SIG-M5 treated with dmso at 0.1 percent for 504 hours (cell line): Measurements from ENCODE around the gene NRP1.

Experiments used
- DNase-seq: peaks from one replicate; lab custom pipeline; 2025; ENCODE audit not compliant: unreplicated experiment; lab: John Stamatoyannopoulos, UW

Gene NRP1

GRCh38 chr10:33192190-33192589, 142.3 kb downstream of the NRP1 start:
- no peak for DNase-seq

GRCh38 chr10:33190406-33190805, 144.1 kb downstream of the NRP1 start:
- DNase-seq = no peak

GRCh38 chr10:33189808-33190207, 144.7 kb downstream of the NRP1 start:
- DNase-seq = no peak

DNA sequence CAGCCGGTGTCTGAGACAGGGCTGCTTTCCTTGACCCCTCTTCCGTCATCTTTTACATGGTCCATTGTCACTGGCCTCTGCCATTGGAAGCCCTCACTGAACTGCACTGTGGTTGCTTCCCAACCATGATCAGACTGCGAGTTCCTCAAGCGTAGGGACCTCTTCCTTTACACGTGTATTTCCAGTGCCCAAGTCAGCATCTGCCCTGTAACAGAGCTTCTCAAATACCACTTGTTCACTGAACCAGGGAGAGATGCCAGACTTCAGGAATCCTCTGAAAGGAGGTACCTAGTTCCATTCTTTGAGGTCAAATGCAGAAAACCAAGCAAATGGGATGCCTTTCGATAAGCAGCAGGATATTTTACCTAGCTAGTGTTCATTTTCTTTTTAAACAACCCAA, 145.1 kb downstream of the NRP1 start:
- no peak for DNase-seq

DNA sequence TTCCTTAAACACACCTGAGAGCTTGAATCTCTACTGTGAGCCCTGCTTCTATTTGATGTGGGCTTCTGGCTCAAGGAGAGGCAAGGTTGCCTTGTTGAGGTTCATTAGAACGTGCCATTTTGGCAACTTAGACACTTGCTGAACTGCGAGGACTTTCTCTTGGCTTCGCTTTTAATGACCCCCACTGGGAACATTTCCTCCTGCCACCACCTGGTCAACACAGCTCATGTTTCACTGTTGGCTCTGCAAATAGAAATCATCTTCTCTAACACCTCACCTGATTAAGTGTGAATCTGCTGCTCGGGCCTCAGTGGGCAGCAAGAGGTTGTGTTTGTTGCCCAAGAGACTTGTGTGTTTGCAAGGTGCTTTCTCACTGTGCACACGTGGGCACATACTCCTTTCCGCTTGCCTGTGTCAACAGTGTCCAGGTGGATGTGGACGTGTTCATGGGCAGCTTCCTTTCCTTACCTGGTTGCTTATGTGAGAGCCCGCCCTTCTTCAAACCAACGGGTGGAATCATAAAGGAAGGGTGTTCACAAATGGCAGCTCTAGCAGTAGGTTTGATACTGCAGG, 147.0 kb downstream of the NRP1 start:
- no peak for DNase-seq

DNA sequence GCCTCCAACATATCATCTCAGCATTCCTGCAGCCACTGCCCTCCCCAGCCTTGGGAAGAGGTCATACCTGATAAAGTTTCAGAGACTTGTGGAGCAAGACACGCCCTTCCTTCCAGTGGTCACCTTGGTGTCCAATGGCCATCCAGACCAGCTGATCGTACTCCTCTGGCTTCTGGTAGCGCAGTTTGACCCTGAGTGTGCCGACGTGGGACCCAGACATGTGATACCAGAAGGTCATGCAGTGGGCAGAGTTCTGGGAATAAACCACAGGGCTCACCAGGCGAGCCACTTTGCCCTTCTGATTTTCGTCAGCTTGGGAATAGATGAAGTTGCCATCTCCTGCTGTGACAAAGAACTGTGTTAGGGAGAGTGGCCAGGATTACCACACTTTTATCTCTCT, 148.3 kb downstream of the NRP1 start:
- DNase-seq = no peak

GRCh38 chr10:33183655-33184054, 150.8 kb downstream of the NRP1 start:
- DNase-seq = no peak

- DNase-seq = no peak
These were observed 153.5 kb downstream of the NRP1 start for GRCh38 chr10:33180921-33181320.

DNA sequence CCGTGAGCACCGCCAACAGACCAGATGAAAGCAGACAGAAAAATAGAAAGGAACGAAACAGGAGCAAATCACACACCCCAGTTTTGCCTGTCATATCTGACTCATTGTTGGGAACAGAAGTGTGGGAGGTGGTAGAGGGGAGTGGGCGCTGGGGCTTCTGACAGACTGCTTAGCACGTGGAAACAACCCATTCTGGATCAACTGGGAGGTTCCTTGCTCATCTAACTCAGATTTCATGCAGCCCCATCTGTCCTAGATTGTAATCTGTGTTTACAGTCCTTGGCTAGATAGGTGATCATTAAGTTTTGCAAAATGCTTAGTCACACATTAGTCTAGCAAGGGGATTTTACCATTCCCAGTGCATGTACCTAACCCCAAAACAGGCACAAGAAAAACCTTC, 154.1 kb downstream of the NRP1 start:
- no peak for DNase-seq

GRCh38 chr10:33179067-33179466, 155.4 kb downstream of the NRP1 start:
- no peak for DNase-seq

DNA sequence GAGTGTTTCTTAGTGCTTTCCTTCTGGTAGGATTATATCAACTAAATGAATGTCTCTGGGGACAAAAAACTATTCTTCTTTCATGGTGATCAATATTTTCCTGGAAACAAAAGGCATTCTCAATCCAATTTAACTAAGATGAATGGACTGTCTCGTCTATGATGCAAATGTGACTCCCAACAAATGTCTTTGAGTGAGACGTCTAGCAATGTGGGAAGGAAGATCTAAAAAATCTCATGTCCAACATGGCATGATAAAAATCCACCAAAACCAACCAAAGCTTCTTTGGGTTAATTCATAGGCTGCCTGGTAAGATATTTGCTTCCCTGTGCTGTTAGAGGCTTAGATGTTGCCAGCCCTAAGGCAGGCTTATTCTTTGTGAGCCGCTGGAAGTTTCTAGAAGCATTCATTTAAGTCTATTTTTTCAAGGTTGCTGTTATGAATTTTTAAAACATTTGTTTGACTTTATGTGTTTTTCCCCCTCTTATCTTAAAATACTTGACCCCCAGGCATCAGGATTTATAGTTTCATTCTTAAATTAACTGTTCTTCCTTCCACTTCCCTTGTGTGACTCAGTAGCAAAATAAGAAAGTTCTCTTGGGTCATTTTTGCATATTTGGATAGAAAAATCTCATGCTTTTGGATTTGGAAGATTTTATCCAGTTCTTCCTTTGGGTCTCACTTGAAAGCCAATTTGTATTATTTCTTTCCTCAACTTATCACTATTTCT, 156.3 kb downstream of the NRP1 start:
- DNase-seq = no peak

- no peak for DNase-seq
These were observed 157.8 kb downstream of the NRP1 start for GRCh38 chr10:33176688-33177087.

DNA sequence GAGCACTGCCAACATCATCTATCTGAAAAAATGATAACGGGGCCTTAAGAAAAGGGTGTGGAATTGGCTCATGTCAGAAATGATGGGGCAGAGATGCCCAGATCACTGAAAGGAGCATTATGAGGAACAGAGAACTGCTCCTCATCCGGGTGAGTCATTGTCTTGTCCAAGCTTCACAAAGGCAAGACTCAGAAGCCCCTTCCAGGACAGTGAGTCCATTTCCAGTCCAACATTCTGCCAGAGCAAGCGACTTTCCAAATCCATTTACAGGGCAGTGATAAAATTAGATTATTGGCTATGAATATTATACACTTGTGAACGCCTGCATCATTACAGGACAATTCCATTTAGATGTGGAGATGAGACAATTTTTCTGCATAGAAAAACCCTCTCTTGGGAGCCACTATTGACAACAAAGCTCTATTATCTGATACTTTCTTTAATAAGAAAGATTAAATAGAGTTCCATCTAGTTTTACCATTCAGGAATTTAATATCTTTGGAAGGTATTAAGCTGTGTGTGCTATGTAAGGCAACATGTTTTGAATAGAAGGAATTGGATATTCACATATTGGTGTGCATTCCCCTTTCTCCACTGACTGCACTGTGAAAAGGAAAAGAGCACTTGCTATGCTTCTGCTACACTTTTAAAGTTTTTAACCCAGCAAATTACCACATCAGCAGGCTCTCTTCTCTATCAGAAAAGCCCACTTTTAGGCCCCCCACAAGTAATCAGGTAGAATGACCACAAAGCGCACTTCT, 159.6 kb downstream of the NRP1 start:
- DNase-seq = peak; percentile 4

DNA sequence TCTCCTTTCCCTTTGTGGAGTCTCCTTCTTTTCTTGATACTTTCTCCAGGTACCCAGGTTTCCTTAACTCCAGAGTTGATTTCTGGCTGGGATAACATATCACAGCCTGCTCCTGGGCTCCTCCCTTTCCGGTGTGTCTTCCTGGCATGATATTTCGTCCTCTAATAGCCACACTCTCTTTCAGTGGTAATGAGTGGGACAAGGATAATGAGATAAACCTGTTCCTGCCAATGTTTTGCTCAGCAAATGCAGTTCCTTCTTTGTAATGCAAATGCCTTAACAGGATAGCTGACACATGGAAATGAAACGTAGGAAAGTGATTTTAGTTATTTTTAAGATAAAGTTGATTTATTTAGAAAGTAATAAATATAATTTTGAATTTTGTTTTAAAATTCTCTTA, 168.6 kb downstream of the NRP1 start:
- DNase-seq = no peak

GRCh38 chr10:33164060-33164709, 170.3 kb downstream of the NRP1 start:
- DNase-seq = no peak

DNA sequence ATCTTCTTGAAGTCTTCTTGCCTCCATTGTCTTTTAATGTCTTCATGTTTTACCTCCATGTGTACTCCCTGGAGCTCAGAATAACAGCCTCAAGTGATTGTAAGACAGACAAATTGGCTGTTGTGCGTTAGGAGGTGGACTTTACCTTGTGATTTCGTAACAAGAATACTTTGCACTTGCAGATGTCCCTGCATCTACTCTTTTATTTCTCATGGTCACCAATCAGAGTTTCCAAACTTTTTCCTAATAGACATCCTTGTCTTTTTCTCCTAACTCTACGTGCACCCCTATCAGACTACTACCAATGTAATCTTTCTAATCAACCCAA, 172.3 kb downstream of the NRP1 start:
- DNase-seq = no peak

- DNase-seq = no peak
These were observed 172.8 kb downstream of the NRP1 start for GRCh38 chr10:33161550-33162247.

- no peak for DNase-seq
These were observed 174.3 kb downstream of the NRP1 start for GRCh38 chr10:33160151-33160550.

- DNase-seq = no peak
These were observed 177.4 kb downstream of the NRP1 start for GRCh38 chr10:33157103-33157502.

DNA sequence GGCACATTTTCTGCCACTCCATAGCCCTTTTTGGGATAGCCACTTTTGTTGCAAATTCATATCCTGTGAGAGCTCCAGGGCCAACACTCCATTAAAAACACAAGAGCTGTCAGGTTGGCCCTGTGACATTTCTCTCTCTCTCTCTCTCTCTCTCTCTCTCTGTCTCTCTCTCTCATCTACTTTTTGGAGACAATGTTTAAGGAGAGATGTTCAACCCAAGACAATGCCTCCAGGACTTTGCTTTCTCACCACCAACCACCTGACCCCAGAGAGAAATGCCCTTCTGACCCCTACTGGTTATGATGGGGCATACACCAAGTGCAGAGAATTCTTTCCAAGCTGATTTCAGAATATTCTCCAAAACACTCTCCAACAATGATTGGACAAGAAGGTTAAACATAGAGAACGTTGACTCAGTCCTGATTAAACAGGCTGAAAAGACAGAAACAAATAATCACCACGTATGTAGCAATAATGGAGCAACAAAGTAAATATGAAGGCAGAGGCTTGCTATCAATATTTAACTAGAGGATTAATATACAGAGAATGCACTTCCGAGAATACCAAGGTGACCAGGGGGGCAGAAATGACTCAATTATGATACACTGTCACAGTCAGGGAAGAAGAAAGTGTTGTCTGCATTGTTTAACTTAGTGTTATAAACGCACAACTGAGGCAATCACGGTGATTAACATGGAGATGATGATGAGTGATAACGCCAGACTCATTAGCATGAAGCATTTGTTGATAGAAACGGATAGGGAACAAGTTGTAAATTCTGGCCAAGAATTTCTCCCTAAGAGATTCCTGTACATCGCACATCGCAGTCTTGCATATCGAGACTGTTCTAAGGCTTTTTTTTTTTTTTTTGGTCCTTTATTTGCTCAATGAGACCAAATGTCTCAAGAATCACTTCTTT, 178.5 kb downstream of the NRP1 start:
- peak; percentile 24 for DNase-seq
